ENCODE data around the gene CCDC17. TPM values are rescaled to one million over a fixed set of nuclear protein-coding genes. Genes with fewer than 3 reads are reported as not detected.

Gene CCDC17
- total RNA-seq, 1 experiment from 2014 or later, result 0.34 TPM

DNA sequence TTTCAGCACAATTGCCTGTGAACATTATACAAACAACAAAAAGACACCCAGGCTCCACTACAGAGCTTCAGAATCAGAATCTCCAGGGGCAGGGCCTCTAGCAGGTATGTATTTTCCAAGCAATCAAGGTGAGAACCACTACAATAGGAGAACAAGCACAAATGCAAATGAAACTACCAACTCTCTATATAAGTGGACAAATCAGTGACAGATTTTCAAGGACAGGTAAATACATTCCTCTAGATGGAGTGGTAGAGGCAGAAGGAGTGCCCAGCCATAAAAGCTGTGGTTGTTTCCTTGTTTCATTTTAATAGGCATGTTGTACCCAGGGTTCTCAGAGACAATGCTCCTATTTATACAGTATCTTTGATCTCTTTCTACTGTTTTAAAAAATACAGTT is 20.1 kb upstream of the CCDC17 start:
- H3K4me3 ChIP-seq, result no peak overlapping the region
- H3K4me1 ChIP-seq (replicated peaks), result 0 out of 2 replicates have a peak, but pooled peaks cover 4% of the 10 kb centered on the region
- DNase-seq (ENCODE audit: low read depth in 1 of 2, low spot score in 2 of 2), result no peak
- H3K27me3 ChIP-seq (replicated peaks), result no peaks in the 10 kb centered on the region
- H3K9me3 ChIP-seq (replicated peaks), result no peaks in the 10 kb centered on the region
- no peak overlapping the region for H3K27ac ChIP-seq
- peaks cover 57% of the 10 kb centered on the region for H3K36me3 ChIP-seq

DNA sequence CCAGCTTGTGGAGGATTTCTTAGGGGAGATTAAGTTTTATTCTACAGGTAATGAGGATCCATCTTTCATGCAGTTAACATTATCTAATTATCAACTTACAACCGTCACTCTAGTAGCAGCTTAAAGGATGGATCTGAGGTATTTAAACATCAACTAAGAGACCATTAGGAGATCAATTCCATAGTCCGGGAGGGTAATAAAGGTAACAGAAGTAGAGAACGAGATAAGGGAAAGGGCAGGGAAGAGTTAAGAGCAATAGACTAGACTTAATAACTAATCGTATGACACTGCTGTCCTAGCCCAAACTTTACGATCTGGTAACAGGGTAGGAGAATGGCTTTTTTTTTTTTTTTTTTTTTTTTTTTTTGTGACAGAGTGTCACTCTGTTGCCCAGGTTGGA is 19.5 kb upstream of the CCDC17 start:
- Histone ChIP-seq H3K36me3 (peaks cover 58% of the 10 kb centered on the region), H3K9me3 (replicated peaks) (no peaks in the 10 kb centered on the region), H3K27me3 (replicated peaks) (no peaks in the 10 kb centered on the region), H3K4me1 (replicated peaks) (0 out of 2 replicates have a peak, but pooled peaks cover 4% of the 10 kb centered on the region), H3K4me3 (no peak overlapping the region), H3K27ac (no peak overlapping the region)
- no peak for DNase-seq (ENCODE audit: low read depth in 1 of 2, low spot score in 2 of 2)

DNA sequence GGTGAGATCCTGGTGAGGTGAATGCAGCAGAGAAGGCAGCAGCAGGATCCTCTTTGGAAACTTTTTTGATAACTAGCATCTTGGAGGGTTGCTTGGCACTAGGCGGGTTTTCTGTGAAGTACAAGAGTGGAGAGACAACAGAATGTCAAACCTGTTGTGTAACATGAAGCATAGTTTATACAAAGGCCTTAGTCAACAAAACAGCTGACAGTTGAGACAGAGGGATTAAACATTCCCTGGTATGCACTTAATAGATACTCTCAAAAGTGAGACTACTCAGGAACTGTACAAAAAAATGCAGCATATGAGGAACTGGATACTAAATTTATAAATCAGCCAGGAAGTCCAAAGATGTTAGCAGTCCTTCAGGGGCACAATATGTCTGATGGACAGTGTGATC is 16.4 kb upstream of the CCDC17 start:
- H3K27ac ChIP-seq, result no peak overlapping the region
- no peaks in the 10 kb centered on the region for H3K27me3 ChIP-seq (replicated peaks)
- no peak for DNase-seq (ENCODE audit: low read depth in 1 of 2, low spot score in 2 of 2)
- H3K36me3 ChIP-seq, result peaks cover 75% of the 10 kb centered on the region
- H3K4me3 ChIP-seq, result no peak overlapping the region
- H3K9me3 ChIP-seq (replicated peaks), result no peaks in the 10 kb centered on the region
- H3K4me1 ChIP-seq (replicated peaks), result no peaks in the 10 kb centered on the region

DNA sequence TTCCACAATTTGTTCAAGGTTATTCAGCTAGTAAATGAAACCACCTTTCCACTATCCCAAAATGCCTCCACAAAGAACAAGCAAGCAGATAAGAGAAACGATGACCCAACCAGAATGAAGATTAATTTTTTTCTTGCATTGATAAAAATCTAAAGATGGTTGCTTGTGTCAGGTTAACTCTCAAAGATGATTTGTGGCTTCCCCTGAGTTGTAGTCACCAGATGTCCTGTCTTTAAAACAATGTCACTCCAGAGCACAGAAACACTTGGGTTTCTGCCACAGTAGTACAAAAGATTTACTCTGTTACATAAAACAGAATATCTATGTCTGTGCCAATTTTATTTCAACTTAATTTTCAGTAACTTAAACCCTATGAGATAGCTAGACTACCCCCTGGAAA is 11.4 kb upstream of the CCDC17 start:
- no peaks in the 10 kb centered on the region for H3K27me3 ChIP-seq (replicated peaks)
- H3K36me3 ChIP-seq, result peaks cover 89% of the 10 kb centered on the region
- H3K9me3 ChIP-seq (replicated peaks), result no peaks in the 10 kb centered on the region
- no peaks in the 10 kb centered on the region for H3K4me1 ChIP-seq (replicated peaks)
- no peak for DNase-seq (ENCODE audit: low read depth in 1 of 2, low spot score in 2 of 2)
- H3K4me3 ChIP-seq, result no peak overlapping the region
- no peak overlapping the region for H3K27ac ChIP-seq

DNA sequence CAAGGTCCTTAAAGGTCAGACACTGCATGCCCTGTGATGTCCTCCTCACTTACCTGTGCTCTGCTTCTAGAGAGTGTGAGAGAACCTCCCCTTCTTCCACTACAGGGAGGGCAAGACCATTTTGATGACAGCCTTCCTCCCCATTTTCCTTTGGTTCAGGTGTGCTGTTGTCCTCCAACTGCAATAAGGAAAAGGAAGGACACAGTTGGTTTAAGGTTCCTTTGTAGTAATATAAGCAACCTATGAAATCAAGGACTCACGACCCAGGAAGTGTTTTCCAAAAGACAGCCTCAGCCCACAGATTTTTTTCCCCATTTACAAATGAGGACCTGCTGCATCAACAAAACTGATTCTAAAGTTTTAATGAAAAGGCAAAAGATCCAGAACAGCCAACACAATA is 6.6 kb upstream of the CCDC17 start:
- H3K36me3 ChIP-seq, result peaks cover 82% of the 10 kb centered on the region

DNA sequence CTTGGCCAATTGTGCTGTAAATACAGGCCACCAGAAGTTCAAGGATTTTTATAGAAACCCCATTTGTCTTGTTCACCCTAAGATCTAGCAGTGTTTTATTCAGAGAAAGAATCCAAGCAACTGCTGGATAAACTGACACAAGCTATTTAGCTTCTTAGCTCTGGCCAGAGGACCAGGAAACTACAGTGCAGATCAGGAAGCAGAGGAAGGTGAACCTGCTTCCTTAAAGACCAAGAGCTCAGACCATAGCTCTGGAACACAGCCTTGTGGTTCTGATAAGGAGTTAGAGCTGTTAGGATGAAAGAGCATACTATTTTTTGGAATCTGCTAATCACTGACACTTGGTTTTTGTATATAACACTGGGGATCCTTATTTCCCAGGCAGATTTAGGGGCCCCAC is 5.2 kb upstream of the CCDC17 start:
- no peak overlapping the region for H3K27ac ChIP-seq
- H3K4me3 ChIP-seq, result no peak overlapping the region
- H3K36me3 ChIP-seq, result peaks cover 74% of the 10 kb centered on the region
- H3K27me3 ChIP-seq (replicated peaks), result no peaks in the 10 kb centered on the region
- no peak for DNase-seq (ENCODE audit: low read depth in 1 of 2, low spot score in 2 of 2)
- no peaks in the 10 kb centered on the region for H3K9me3 ChIP-seq (replicated peaks)
- H3K4me1 ChIP-seq (replicated peaks), result no peaks in the 10 kb centered on the region

More for the DNA sequence above, 6.6 kb upstream of the CCDC17 start:
- no peak overlapping the region for H3K27ac ChIP-seq
- no peak for DNase-seq (ENCODE audit: low read depth in 1 of 2, low spot score in 2 of 2)
- no peak overlapping the region for H3K4me3 ChIP-seq
- no peaks in the 10 kb centered on the region for H3K4me1 ChIP-seq (replicated peaks)
- no peaks in the 10 kb centered on the region for H3K27me3 ChIP-seq (replicated peaks)
- no peaks in the 10 kb centered on the region for H3K9me3 ChIP-seq (replicated peaks)

DNA sequence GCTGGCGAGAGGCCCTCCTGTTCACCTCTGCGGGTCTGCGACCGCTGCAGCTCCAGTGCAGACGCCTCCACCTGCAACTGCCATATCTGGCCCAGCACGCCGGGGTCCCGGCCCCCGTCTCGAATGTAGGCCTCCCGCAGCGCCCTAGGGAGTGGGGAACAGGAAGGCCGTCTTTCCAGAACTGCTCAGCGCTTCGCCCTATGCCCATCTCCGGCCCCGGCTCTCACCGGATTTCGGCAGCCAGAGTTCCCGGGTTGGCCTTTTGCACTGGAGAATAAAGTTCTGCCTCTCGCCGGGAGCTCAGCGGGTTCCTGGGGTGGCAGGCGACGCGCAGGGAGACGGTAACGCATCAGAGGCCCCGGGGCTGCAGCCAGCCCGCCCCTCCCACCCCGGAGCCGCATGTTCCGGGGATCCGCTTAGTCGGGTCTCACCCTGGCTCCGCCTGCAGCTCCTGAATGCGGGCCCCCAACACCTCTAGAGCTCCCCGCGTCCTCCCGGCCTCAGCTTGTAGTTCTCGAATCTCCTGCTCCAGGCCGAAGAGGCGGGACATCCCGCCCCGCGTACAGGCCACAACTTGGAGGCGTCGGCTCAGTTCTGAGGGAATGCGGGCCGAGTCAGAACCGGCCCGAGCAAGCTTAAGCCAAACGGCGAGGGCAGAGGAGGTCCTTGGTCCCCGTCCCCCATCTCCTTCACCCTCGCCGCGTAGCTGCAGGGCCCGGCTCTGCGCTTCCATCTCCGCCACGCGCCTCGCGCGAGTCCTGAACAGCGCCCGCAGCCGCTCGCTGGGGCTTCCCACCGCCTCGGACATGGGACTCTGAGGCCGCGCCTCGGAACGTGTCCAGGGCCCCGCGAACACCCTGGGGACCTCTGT is 1.1 kb downstream of the CCDC17 start:
- Histone ChIP-seq H3K27ac (no peak overlapping the region), H3K4me3 (no peak overlapping the region), H3K9me3 (replicated peaks) (no peaks in the 10 kb centered on the region), H3K27me3 (replicated peaks) (no peaks in the 10 kb centered on the region), H3K4me1 (replicated peaks) (no peaks in the 10 kb centered on the region), H3K36me3 (peaks cover 47% of the 10 kb centered on the region)
- DNase-seq (ENCODE audit: low read depth in 1 of 2, low spot score in 2 of 2), result no peak

DNA sequence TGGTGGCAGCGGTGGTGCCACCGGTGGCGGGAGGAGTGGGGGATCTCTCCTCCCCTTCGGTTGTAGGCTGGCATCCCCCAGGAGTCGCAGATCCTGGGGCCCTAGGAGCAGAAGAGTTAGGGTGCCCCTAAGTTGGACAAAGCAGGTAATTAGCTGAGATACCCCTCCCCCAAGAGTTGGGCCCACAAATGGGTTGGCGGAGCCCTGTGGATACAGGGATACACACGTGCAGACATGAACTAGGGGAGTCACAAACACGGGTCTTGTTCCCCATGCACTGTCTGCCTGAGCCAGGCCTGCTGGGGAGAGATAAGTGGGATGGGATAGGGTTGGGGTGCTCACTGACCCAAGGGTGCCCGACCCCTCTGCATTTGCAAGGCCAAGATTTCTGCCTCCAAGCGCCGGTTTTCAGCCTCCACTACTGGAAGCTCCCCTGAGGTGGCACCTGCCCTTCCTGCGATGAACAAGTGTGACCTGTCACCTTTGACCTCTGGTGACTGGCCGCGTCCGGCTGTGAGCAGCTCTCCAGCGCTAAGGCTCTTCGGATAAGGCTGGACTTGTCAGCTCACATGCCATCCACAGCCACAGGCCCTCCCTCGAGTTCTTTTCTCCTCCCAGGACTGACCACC is 1.8 kb downstream of the CCDC17 start:
- no peaks in the 10 kb centered on the region for H3K4me1 ChIP-seq (replicated peaks)
- no peaks in the 10 kb centered on the region for H3K27me3 ChIP-seq (replicated peaks)
- no peak for DNase-seq (ENCODE audit: low read depth in 1 of 2, low spot score in 2 of 2)
- peaks cover 50% of the 10 kb centered on the region for H3K36me3 ChIP-seq
- H3K9me3 ChIP-seq (replicated peaks), result no peaks in the 10 kb centered on the region
- no peak overlapping the region for H3K4me3 ChIP-seq
- no peak overlapping the region for H3K27ac ChIP-seq

DNA sequence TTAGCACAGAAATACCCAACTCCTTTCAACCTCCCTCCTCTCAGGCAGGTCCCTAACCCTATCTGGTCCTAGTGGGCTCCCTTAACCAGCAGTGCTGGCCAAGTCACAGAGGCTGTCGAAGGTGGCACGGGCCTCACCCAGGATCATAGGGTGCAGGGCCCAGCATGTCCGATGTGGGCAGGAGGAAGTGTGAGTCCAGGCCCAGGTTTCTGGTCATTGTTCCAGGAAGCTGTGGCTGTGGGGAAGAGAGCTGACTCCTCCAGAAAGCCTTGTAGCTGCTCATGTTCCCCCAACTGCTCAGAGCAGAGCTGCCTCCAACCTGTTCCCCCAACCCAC is 2.4 kb downstream of the CCDC17 start:
- no peaks in the 10 kb centered on the region for H3K4me1 ChIP-seq (replicated peaks)
- H3K27me3 ChIP-seq (replicated peaks), result no peaks in the 10 kb centered on the region
- no peak overlapping the region for H3K4me3 ChIP-seq
- no peak for DNase-seq (ENCODE audit: low read depth in 1 of 2, low spot score in 2 of 2)
- H3K9me3 ChIP-seq (replicated peaks), result no peaks in the 10 kb centered on the region
- H3K27ac ChIP-seq, result no peak overlapping the region
- peaks cover 50% of the 10 kb centered on the region for H3K36me3 ChIP-seq

DNA sequence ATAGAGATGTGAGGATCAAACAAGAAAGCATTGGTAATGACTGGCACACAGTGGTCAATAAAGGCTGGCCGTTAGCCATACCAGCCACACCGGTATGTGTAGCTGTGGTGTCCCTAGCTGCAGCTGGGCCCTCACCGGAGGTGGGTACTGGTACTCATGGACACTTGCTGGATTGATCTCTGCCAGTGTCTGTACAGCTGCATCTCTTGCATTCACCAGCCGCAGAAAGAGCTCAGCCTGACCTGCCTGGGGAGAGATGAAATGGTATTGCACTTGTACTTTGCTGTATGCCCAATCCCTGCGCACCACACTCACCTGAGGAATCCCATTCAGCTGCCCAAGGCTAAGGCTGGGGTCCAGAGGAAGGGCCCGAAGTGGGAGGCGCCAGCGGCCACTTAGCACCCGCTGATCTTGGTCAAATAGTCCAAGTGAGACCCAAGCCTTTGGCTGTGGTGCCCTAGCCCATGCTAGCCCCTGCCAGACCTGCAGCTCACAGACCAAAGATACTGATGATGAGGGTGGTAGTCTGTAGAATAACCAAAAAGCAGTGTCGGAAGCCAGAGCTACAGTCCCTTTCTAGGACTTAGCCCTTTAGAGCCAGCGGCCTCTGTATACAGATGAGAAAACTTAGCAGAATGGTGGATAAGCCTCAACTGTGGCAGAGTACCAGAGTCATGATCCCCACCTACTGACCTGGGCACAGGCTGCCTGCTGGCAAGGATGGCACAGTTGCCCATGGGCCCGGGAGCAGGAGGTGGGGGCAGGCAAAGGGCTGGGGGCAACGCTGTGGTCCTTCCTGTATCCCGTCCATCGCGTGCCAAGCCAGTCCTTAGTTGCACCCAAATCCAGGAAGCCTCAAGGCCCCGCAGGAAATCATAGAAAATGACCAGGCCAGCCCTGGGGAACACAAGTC is 3.0 kb downstream of the CCDC17 start:
- H3K4me1 ChIP-seq (replicated peaks), result no peaks in the 10 kb centered on the region
- no peak for DNase-seq (ENCODE audit: low read depth in 1 of 2, low spot score in 2 of 2)
- no peaks in the 10 kb centered on the region for H3K9me3 ChIP-seq (replicated peaks)
- H3K27ac ChIP-seq, result no peak overlapping the region
- H3K4me3 ChIP-seq, result no peak overlapping the region
- H3K27me3 ChIP-seq (replicated peaks), result no peaks in the 10 kb centered on the region
- peaks cover 55% of the 10 kb centered on the region for H3K36me3 ChIP-seq

DNA sequence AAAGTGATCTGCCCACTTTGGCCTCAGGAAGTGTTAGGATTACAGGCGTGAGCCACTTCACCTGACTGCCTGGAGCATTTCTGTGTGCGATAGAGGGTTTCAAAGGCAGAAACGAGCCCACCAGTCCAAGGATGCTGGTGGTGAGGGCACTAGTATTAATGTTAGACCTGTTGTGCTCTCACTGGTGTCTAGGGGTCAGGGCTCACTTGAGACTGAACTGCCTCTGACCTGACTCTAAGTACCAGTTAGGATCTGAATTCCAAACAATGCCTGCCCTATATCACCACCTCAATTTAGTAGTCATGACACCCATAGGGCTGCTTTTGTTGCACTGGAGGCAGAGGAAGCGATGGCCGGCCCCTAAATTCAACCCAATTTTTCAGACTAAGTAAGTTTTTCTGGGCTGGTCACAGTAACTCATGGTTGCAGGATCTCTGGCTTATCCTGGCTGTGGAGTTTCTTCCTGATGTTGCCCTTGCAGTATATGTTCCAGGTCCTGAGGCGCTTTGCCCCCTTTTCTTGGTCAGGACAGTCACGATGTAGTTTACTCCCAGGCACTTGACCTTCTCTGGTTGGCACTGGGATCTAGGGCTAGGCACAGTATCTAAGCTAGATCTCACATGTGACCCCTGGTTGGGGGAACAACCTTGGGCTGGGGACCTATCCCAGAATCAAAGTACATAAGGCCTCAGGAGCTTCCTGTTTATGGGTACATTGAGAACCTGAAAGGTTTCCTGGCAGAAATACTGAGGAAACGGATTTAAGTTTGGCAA is 4.5 kb downstream of the CCDC17 start:
- Histone ChIP-seq H3K36me3 (peaks cover 71% of the 10 kb centered on the region), H3K9me3 (replicated peaks) (no peaks in the 10 kb centered on the region), H3K4me1 (replicated peaks) (no peaks in the 10 kb centered on the region), H3K27ac (no peak overlapping the region), H3K27me3 (replicated peaks) (no peaks in the 10 kb centered on the region), H3K4me3 (no peak overlapping the region)
- DNase-seq (ENCODE audit: low read depth in 1 of 2, low spot score in 2 of 2), result no peak

DNA sequence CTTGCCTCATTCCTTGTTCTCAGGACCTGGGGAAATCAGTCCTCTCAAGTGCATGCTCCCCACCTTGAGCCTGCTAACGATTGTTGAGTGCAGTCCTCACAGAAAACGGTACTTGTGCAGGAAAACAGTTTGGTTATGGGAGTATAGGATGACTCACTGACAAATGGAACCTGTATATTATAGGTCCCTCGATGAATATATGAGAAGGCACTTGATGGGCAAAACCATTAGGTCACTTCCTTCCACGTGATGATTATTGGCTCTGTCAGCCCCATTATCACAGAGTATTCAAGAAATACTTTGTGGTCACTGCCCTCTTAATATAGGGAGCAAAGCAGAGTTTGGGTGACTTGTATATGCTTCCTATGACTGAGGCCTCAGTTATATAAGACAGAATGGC is 6.2 kb downstream of the CCDC17 start:
- no peak overlapping the region for H3K27ac ChIP-seq
- peaks cover 83% of the 10 kb centered on the region for H3K36me3 ChIP-seq
- no peaks in the 10 kb centered on the region for H3K9me3 ChIP-seq (replicated peaks)
- DNase-seq (ENCODE audit: low read depth in 1 of 2, low spot score in 2 of 2), result no peak
- H3K4me1 ChIP-seq (replicated peaks), result no peaks in the 10 kb centered on the region
- no peak overlapping the region for H3K4me3 ChIP-seq
- H3K27me3 ChIP-seq (replicated peaks), result no peaks in the 10 kb centered on the region

DNA sequence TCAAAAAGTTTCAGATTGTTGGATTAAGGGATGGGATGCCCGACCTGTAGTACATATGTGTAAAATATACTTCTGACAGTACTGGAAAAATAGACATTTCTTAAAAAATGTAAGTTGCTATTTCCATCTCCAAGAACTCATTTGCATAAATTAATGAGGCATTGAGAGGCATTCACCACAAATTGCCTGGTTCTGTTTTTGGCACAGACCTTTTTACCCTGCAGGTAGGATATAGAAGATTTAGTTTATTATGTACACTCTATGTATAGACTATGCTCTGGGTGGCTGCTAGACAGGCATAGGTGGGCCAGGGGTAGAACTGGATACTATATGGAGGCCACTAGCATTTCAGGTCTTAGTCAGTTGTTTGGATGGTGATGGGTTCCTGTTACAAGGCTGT is 8.0 kb downstream of the CCDC17 start:
- no peak overlapping the region for H3K27ac ChIP-seq

More for the DNA sequence above, 8.0 kb downstream of the CCDC17 start:
- Histone ChIP-seq H3K36me3 (peaks cover 92% of the 10 kb centered on the region), H3K9me3 (replicated peaks) (no peaks in the 10 kb centered on the region), H3K4me1 (replicated peaks) (no peaks in the 10 kb centered on the region), H3K4me3 (no peak overlapping the region), H3K27me3 (replicated peaks) (no peaks in the 10 kb centered on the region)
- DNase-seq (ENCODE audit: low read depth in 1 of 2, low spot score in 2 of 2), result no peak
